Stomach (tissue), 9 donors: ENCODE measurements around the gene TENM4. TPM values are rescaled to one million over a fixed set of nuclear protein-coding genes. Genes with fewer than 3 reads are reported as not detected.
A peak's percentile ranks its signal among the peaks of the same experiment; 100 is the strongest.
"Not testable (repeated sequence)": the region's sequence is repeated elsewhere in the genome, so short reads cannot be mapped to it uniquely, and the experiment has no call there.

Experiments
- DNase-seq, 2 donors: peaks; one replicate each; pipeline versions ENCODE4 v3.0.0 to v3.0.0-alpha.2; 2013 to 2019
- H3K27ac ChIP-seq, 5 donors: fragments of 200-600 bp in 4 of 5; sonication (generic) in 4 of 5; one replicate each; pipeline ENCODE4 v1.5.1; 2013 to 2019; ENCODE audit warnings: mild to moderate bottlenecking in 1 of 5, moderate library complexity in 1 of 5
- H3K27me3 ChIP-seq, 3 donors: fragments of 200-600 bp; sonication (generic); one replicate each; pipeline ENCODE4 v1.5.1; 2017 to 2019; ENCODE audit warnings: mixed run types in 1 of 3
- H3K36me3 ChIP-seq, 4 donors: fragments of 200-600 bp; sonication (generic); 1 replicate in 3 of 4; 2 replicates in 1 of 4; pipeline ENCODE4 v1.5.1; 2016 to 2019
- H3K4me1 ChIP-seq, 4 donors: fragments of 200-600 bp; sonication (generic); one replicate each; pipeline ENCODE4 v1.5.1; 2016 to 2019
- H3K4me3 ChIP-seq, 4 donors: fragments of 200-600 bp; sonication (generic) in 3 of 4; one replicate each; pipeline ENCODE4 v1.5.1; 2016 to 2019; ENCODE audit warnings: mild to moderate bottlenecking in 1 of 4
- H3K9me3 ChIP-seq, 4 donors: fragments of 200-600 bp; sonication (generic); one replicate each; pipeline ENCODE4 v1.5.1; 2016 to 2019
- CTCF ChIP-seq, 7 experiments: fragments of 450-650 bp in 4 of 7; fragments of 200-600 bp in 3 of 7; sonication (generic) in 3 of 7; IDR thresholded peaks; one replicate each; pipeline ENCODE4 v1.5.1; 2016 to 2019; ENCODE audit warnings: antibody characterized with exemption in 7 of 7, control low read depth in 2 of 7, mild to moderate bottlenecking in 1 of 7
- EP300 ChIP-seq: sonication (generic); formaldehyde crosslinking; IDR thresholded peaks from one replicate; pipeline ENCODE4 v1.6.1; 2017; ENCODE audit warnings: antibody characterized with exemption
- POLR2A ChIP-seq, 4 donors: fragments of 450-650 bp; IDR thresholded peaks; one replicate each; pipeline ENCODE4 v1.6.1; 2016; ENCODE audit warnings: antibody characterized with exemption in 4 of 4, control low read depth in 2 of 4, mild to moderate bottlenecking in 1 of 4, moderate library complexity in 1 of 4
- POLR2AphosphoS5 ChIP-seq, 3 donors: sonication (generic); formaldehyde crosslinking; IDR thresholded peaks; one replicate each; pipeline ENCODE4 v1.6.1; 2016; ENCODE audit warnings: antibody characterized with exemption in 3 of 3
- WGBS, 5 donors: extraction: QIAGEN DNeasy Blood & Tissue Kit in 3 of 5; methylation state at CpG; one replicate each; pipeline versions ENCODE4 v1.1.5 to v1.1.7; 2013 to 2018; 5-methylcytosine and 5-hydroxymethylcytosine counted together
- intact Hi-C: fragments of 100-400 bp; cut with DNase I; formaldehyde crosslinking; loops from one replicate; pipeline ENCODE4 v1.15.1; 2023; ENCODE audit warnings: low total_unique reads
- polyA plus RNA-seq, 3 donors: library from polyadenylated mRNA; stranded (reverse); fragments of 200-250 nt; gene quantifications; one replicate each; pipeline ENCODE4 v1.2.3, GENCODE V29; 2013
- total RNA-seq, 5 donors: library from RNA; depleted of rRNA; stranded (reverse); fragments of >200 nt; gene quantifications; one replicate each; pipeline versions ENCODE4 v1.1.0 to v1.2.3, GENCODE V29; 2014 to 2016
- donor health status: healthy with polysubstance abuse.
- donor health status: Bipolar disorder and iron deficiency.
- donor health status: healthy.

Gene TENM4
- total and polyA plus RNA-seq, 8 donors, result 0.06 to 13.2 (median 0.87) TPM; not detected in 1

GRCh38 chr11:79192836-79193235 lies 248.0 kb downstream of the TENM4 start:
- 53 to 88% (median 76%) methylated on average over 2 of the region's 2 CpGs for WGBS, 5 donors
- DNase-seq, result no peak
- intact Hi-C loops, result no loop called here
- Histone ChIP-seq H3K27me3 (no peaks in the 10 kb centered on the region), H3K27ac (no peak overlapping the region), H3K4me1 (peaks cover 0 to 4% (median 0%) of the 10 kb centered on the region in 4 donors), H3K4me3 (no peak overlapping the region), H3K9me3 (peaks cover 0 to 4% (median 0%) of the 10 kb centered on the region in 4 donors), H3K36me3 (no peaks in the 10 kb centered on the region)
- TF ChIP-seq POLR2A (IDR thresholded peaks at IDR 0.05) (no peak), EP300 (no peak), POLR2AphosphoS5 (IDR thresholded peaks at IDR 0.05) (no peak), CTCF (IDR thresholded peaks at IDR 0.05) (no peak)

- H3K4me3 ChIP-seq, H3K4me1 ChIP-seq, DNase-seq, H3K9me3 ChIP-seq, H3K27me3 ChIP-seq, intact Hi-C loops, H3K36me3 ChIP-seq, H3K27ac ChIP-seq: not testable (repeated sequence)
- WGBS, 5 donors, result 95 to 98% (median 96%) methylated on average over 8 to 29 of the region's 29 CpGs
Measured at GRCh38 chr11:79191716-79192115, 249.1 kb downstream of the TENM4 start.

GRCh38 chr11:79190553-79190952 lies 250.3 kb downstream of the TENM4 start:
- H3K36me3 ChIP-seq, H3K4me3 ChIP-seq, H3K9me3 ChIP-seq, H3K4me1 ChIP-seq, H3K27ac ChIP-seq, DNase-seq, H3K27me3 ChIP-seq, intact Hi-C loops: not testable (repeated sequence)
- WGBS, 5 donors, result 92 to 94% (median 92%) methylated on average over 3 to 9 of the region's 10 CpGs

GRCh38 chr11:79189601-79190000 lies 251.2 kb downstream of the TENM4 start:
- WGBS, 5 donors, result 29 to 61% (median 55%) methylated on average over 7 of the region's 7 CpGs
- peak; percentile 23 to 63 for DNase-seq
- Histone ChIP-seq H3K4me1 (peaks cover 0 to 4% (median 0%) of the 10 kb centered on the region in 4 donors), H3K27ac (no peak overlapping the region), H3K9me3 (peaks cover 0 to 4% (median 0%) of the 10 kb centered on the region in 4 donors), H3K4me3 (no peak overlapping the region), H3K36me3 (no peaks in the 10 kb centered on the region), H3K27me3 (no peaks in the 10 kb centered on the region)
- intact Hi-C loops, result no loop called here
- TF ChIP-seq POLR2AphosphoS5 (IDR thresholded peaks at IDR 0.05) (no peak), POLR2A (IDR thresholded peaks at IDR 0.05) (no peak), EP300 (no peak), CTCF (IDR thresholded peaks at IDR 0.05) (no peak)

- intact Hi-C loops, result no loop called here
- no peak for TF ChIP-seq POLR2A (IDR thresholded peaks at IDR 0.05)
- no peak for TF ChIP-seq POLR2AphosphoS5 (IDR thresholded peaks at IDR 0.05)
- TF ChIP-seq CTCF (IDR thresholded peaks at IDR 0.05), result no peak
- no peak for TF ChIP-seq EP300
- DNase-seq, result no peak
- Histone ChIP-seq H3K4me3 (no peak overlapping the region), H3K27me3 (no peaks in the 10 kb centered on the region), H3K4me1 (peaks cover 0 to 4% (median 0%) of the 10 kb centered on the region in 4 donors), H3K9me3 (peaks cover 0 to 4% (median 0%) of the 10 kb centered on the region in 4 donors), H3K36me3 (no peaks in the 10 kb centered on the region), H3K27ac (no peak overlapping the region)
- WGBS, 5 donors, result 51 to 65% (median 62%) methylated on average over 2 of the region's 2 CpGs
Measured at GRCh38 chr11:79189055-79189454, 251.8 kb downstream of the TENM4 start.
